ENCODE data around the gene MMP15.
"Not testable (repeated sequence)": the region's sequence is repeated elsewhere in the genome, so short reads cannot be mapped to it uniquely, and the experiment has no call there.

The MMP15 gene

GRCh38 chr16:57996406-57997175 is 29.0 kb upstream of the MMP15 start:
- DNase-seq = no peak
- no peak for ATAC-seq

- ATAC-seq = no peak
Observed at GRCh38 chr16:57997176-57997527, 28.4 kb upstream of the MMP15 start.

GRCh38 chr16:57997528-57998265 is 27.9 kb upstream of the MMP15 start:
- no peak for DNase-seq
- ATAC-seq = no peak

More at GRCh38 chr16:57997176-57997527, 28.4 kb upstream of the MMP15 start:
- DNase-seq = no peak

- DNase-seq = peak; percentile 71
- peak; percentile 58 for ATAC-seq
Observed at GRCh38 chr16:57998486-57998885, 27.1 kb upstream of the MMP15 start.

GRCh38 chr16:57998992-57999365 is 26.6 kb upstream of the MMP15 start:
- ATAC-seq (no peak), DNase-seq (no peak)

GRCh38 chr16:57999366-57999970 is 26.1 kb upstream of the MMP15 start:
- peak; percentile 34 for DNase-seq
- no peak for ATAC-seq

- peak; percentile 34 for DNase-seq
Observed at GRCh38 chr16:57999971-58000705, 25.4 kb upstream of the MMP15 start, which contains the start of gene ZNF319. TSS of gene ZNF319 (minus strand) at chr16:58000672. CDS start at chr16:57998265, 2,407 bp downstream.

GRCh38 chr16:58000706-58001676 is 24.6 kb upstream of the MMP15 start, which contains the start of gene USB1:
TSS of gene USB1 (plus strand) at chr16:58001407. CDS start at chr16:58001484, 77 bp downstream.
- DNase-seq (peak; percentile 90), ATAC-seq (peak; percentile 83)

More at GRCh38 chr16:57999971-58000705, 25.4 kb upstream of the MMP15 start, which contains the start of gene ZNF319:
- ATAC-seq = peak; percentile 12

GRCh38 chr16:58001781-58002415 is 23.7 kb upstream of the MMP15 start:
- no peak for ATAC-seq
- no peak for DNase-seq

- DNase-seq (no peak), ATAC-seq (no peak)
Observed at GRCh38 chr16:58002416-58002800, 23.1 kb upstream of the MMP15 start.

- ATAC-seq = no peak
- no peak for DNase-seq
Observed at GRCh38 chr16:58002936-58003335, 22.6 kb upstream of the MMP15 start.

GRCh38 chr16:58004736-58005135 is 20.8 kb upstream of the MMP15 start:
- not testable (repeated sequence) for DNase-seq, ATAC-seq

- no peak for DNase-seq
- ATAC-seq = no peak
Observed at GRCh38 chr16:58009856-58010416, 15.6 kb upstream of the MMP15 start.

GRCh38 chr16:58010886-58011285 is 14.7 kb upstream of the MMP15 start:
- no peak for DNase-seq
- no peak for ATAC-seq

GRCh38 chr16:58011652-58012051 is 13.9 kb upstream of the MMP15 start:
- no peak for DNase-seq
- ATAC-seq = no peak

- DNase-seq (no peak), ATAC-seq (no peak)
Observed at GRCh38 chr16:58012481-58012880, 13.1 kb upstream of the MMP15 start.

GRCh38 chr16:58013201-58013956 is 12.2 kb upstream of the MMP15 start:
- no peak for DNase-seq
- ATAC-seq = no peak

- ATAC-seq (no peak), DNase-seq (no peak)
Observed at GRCh38 chr16:58016840-58017446, 8.6 kb upstream of the MMP15 start.

GRCh38 chr16:58018803-58019202 is 6.8 kb upstream of the MMP15 start:
- ATAC-seq = no peak

More at GRCh38 chr16:58018803-58019202, 6.8 kb upstream of the MMP15 start:
- no peak for DNase-seq
